ENCODE results near the gene TMC5.
A peak's percentile ranks its signal among the peaks of the same experiment; 100 is the strongest.
"Not testable (repeated sequence)": the region's sequence is repeated elsewhere in the genome, so short reads cannot be mapped to it uniquely, and the experiment has no call there.

TMC5 gene

DNA sequence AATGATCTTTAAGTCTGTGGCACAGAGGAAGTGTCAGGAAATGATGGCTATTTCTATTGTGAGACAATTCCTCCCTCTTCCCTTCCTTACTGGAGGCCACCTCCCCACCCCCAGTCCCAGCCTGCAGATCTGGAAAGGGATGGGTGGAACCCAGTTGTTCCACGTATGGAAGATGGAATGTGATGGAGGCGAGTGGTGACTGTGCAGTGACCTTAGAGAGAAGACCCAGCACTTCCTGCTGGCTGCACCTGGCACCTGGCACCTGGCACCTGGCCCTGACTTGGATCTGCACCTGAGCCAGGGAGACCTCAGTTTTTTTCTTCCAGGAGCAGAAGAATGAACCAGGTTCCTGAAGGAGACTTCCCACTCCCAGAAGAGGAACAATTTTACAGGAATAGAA lies 33.0 kb upstream of the TMC5 start:
- peaks cover 11% of the 10 kb centered on the region for H3K4me1 ChIP-seq (ENCODE audit: control insufficient read depth, insufficient read depth, low read length, poor library complexity, severe bottlenecking)
- WGBS, 2 experiments (ENCODE audit: insufficient coverage in 2 of 2): 83% methylated on average over 1 of the region's 2 CpGs; no CpG with 5 or more reads in 1 of the 2 experiments
- peaks cover 4% of the 10 kb centered on the region for H3K9me3 ChIP-seq (ENCODE audit: control insufficient read depth, low read length)

DNA sequence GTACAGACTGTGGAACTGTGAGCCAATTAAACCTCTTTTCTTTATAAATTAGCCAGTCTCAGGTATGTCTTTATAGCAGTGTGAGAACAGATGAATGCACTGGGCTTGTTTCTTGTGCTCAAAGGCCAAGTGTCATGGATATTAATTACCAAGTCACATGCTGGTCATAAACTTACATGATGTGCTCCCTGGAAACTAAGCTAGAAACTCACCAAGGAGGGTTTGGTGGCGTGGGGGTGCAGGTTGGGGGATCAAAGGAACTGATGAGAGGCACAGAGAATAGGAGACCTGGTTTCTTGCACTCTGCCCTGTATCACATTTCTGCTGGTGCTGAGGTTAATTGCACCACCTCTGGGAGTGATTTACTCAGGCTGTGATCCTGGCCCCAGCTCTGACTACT lies 31.2 kb upstream of the TMC5 start:
- H3K27ac ChIP-seq (ENCODE audit: low read depth, low read length, severe bottlenecking): no peak overlapping the region
- WGBS, 2 experiments (ENCODE audit: insufficient coverage in 2 of 2): 75% methylated on average over 1 of the region's 1 CpG; no CpG with 5 or more reads in 1 of the 2 experiments
- H3K4me1 ChIP-seq (ENCODE audit: control insufficient read depth, insufficient read depth, low read length, poor library complexity, severe bottlenecking): peaks cover 11% of the 10 kb centered on the region
- peaks cover 14% of the 10 kb centered on the region for H3K9me3 ChIP-seq (ENCODE audit: control insufficient read depth, low read length)
- peaks cover 5% of the 10 kb centered on the region for H3K36me3 ChIP-seq (ENCODE audit: control insufficient read depth, insufficient read depth, low read length)
- no peak overlapping the region for H3K4me3 ChIP-seq (ENCODE audit: extremely low read depth, insufficient read depth, low read length, poor library complexity, severe bottlenecking)

More for the DNA sequence above, 33.0 kb upstream of the TMC5 start:
- Histone ChIP-seq H3K27ac (ENCODE audit: low read depth, low read length, severe bottlenecking) (no peak overlapping the region), H3K4me3 (ENCODE audit: extremely low read depth, insufficient read depth, low read length, poor library complexity, severe bottlenecking) (no peak overlapping the region), H3K36me3 (ENCODE audit: control insufficient read depth, insufficient read depth, low read length) (no peaks in the 10 kb centered on the region)

DNA sequence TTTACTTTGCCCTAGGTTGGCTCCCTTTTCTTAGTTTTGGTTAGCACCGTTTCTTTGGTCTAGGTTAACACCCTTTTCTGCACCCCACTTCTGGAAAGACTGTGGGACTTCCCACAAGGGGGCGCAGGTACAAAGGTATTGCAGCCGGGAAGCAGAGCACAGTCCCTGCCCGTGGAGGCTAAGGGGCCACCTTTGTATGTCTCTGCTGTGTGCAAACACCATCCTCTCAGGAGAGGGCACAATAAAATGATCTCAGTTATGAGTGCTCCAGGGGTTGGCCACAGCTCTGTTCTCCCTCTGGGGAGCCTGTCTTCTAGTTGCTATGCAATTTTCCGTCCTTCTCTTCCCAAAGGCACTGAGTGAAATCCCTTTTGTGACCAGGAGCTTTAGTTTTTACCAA lies 28.4 kb upstream of the TMC5 start:
- 33 to 57% methylated on average over 4 to 5 of the region's 5 CpGs for WGBS, 2 experiments (ENCODE audit: insufficient coverage in 2 of 2)
- Histone ChIP-seq H3K27ac (ENCODE audit: low read depth, low read length, severe bottlenecking) (no peak overlapping the region), H3K9me3 (ENCODE audit: control insufficient read depth, low read length) (peaks cover 22% of the 10 kb centered on the region), H3K4me1 (ENCODE audit: control insufficient read depth, insufficient read depth, low read length, poor library complexity, severe bottlenecking) (peaks cover 14% of the 10 kb centered on the region), H3K36me3 (ENCODE audit: control insufficient read depth, insufficient read depth, low read length) (peaks cover 13% of the 10 kb centered on the region), H3K4me3 (ENCODE audit: extremely low read depth, insufficient read depth, low read length, poor library complexity, severe bottlenecking) (no peak overlapping the region)

GRCh38 chr16:19391185-19391776 lies 26.4 kb upstream of the TMC5 start:
- H3K27ac ChIP-seq (ENCODE audit: low read depth, low read length, severe bottlenecking); H3K4me3 ChIP-seq (ENCODE audit: extremely low read depth, insufficient read depth, low read length, poor library complexity, severe bottlenecking): not testable (repeated sequence)
- WGBS, 2 experiments (ENCODE audit: insufficient coverage in 2 of 2): 90 to 93% methylated on average over 2 to 3 of the region's 6 CpGs
- H3K4me1 ChIP-seq (ENCODE audit: control insufficient read depth, insufficient read depth, low read length, poor library complexity, severe bottlenecking): peaks cover 17% of the 10 kb centered on the region
- peaks cover 13% of the 10 kb centered on the region for H3K36me3 ChIP-seq (ENCODE audit: control insufficient read depth, insufficient read depth, low read length)
- peaks cover 22% of the 10 kb centered on the region for H3K9me3 ChIP-seq (ENCODE audit: control insufficient read depth, low read length)

- 100% methylated on average over 2 of the region's 2 CpGs for WGBS, 2 experiments (ENCODE audit: insufficient coverage in 2 of 2)
Observed at GRCh38 chr16:19392352-19392751, 25.3 kb upstream of the TMC5 start.

GRCh38 chr16:19393226-19394111 lies 24.2 kb upstream of the TMC5 start:
- H3K4me3 ChIP-seq (ENCODE audit: extremely low read depth, insufficient read depth, low read length, poor library complexity, severe bottlenecking): peak overlapping the region; percentile 25
- 45 to 53% methylated on average over 13 of the region's 13 CpGs for WGBS, 2 experiments (ENCODE audit: insufficient coverage in 2 of 2)
- peak overlapping the region; percentile 99 for H3K27ac ChIP-seq (ENCODE audit: low read depth, low read length, severe bottlenecking)

More at GRCh38 chr16:19392352-19392751, 25.3 kb upstream of the TMC5 start:
- Histone ChIP-seq H3K36me3 (ENCODE audit: control insufficient read depth, insufficient read depth, low read length) (peaks cover 13% of the 10 kb centered on the region), H3K4me1 (ENCODE audit: control insufficient read depth, insufficient read depth, low read length, poor library complexity, severe bottlenecking) (peaks cover 24% of the 10 kb centered on the region), H3K4me3 (ENCODE audit: extremely low read depth, insufficient read depth, low read length, poor library complexity, severe bottlenecking) (peak overlapping the region; percentile 25), H3K27ac (ENCODE audit: low read depth, low read length, severe bottlenecking) (no peak overlapping the region), H3K9me3 (ENCODE audit: control insufficient read depth, low read length) (peaks cover 22% of the 10 kb centered on the region)

DNA sequence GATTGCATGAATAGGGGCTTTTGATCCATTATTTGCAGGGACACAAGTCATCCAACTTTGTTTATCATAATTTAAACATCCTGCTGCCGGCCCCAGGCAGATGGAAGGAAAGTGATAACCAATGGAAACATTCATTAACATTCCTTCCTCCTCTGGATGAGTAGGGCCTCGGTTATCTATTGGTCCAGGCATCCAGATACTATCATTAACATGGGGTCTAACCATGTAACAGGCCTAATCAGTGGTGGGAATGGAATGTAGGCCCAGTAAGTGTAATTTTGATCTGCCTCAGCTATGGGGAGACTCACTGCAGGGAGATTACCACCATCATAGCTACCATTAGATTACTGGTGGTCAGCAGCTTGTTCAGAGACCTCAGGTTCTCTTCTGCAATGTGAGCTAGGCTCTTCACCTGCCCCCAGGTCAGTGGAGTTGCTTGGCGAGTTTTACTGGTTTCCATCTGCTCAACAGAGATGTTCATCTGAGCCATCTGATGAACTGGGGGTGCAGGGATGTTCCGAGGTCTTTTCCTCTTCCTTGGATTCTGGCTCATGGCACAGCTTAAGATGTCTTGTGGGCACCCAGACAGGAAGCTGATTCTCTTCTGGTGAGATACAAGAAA lies 21.9 kb upstream of the TMC5 start:
- 72 to 90% methylated on average over 2 of the region's 4 CpGs for WGBS, 2 experiments (ENCODE audit: insufficient coverage in 2 of 2)
- H3K27ac ChIP-seq (ENCODE audit: low read depth, low read length, severe bottlenecking): peak overlapping the region; percentile 91
- H3K36me3 ChIP-seq (ENCODE audit: control insufficient read depth, insufficient read depth, low read length): not testable (repeated sequence)

More at GRCh38 chr16:19393226-19394111, 24.2 kb upstream of the TMC5 start:
- Histone ChIP-seq H3K4me1 (ENCODE audit: control insufficient read depth, insufficient read depth, low read length, poor library complexity, severe bottlenecking) (peaks cover 24% of the 10 kb centered on the region), H3K9me3 (ENCODE audit: control insufficient read depth, low read length) (peaks cover 28% of the 10 kb centered on the region), H3K36me3 (ENCODE audit: control insufficient read depth, insufficient read depth, low read length) (peaks cover 13% of the 10 kb centered on the region)

DNA sequence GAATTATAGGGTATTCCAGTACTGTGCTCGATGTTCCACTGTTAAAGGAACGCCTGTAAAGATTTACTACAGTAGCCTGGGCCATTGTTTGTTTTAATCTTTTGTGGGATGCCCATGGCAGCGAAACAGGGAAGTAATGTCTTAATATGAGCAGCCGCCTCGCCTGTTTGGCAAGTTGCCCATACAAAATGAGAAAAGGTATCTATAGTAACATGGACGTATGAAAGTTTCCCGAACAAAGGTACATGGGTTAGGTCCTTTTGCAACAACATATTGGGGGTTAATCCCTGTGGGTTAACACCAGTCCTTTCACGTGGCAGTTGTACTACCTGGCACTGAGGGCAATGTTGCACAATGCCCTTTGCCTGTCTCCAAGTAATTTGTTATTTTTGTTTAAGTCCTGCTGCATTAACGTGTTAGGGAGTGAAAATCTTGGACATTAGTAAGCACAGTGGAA lies 21.1 kb upstream of the TMC5 start:
- 89 to 95% methylated on average over 8 to 9 of the region's 9 CpGs for WGBS, 2 experiments (ENCODE audit: insufficient coverage in 2 of 2)
- H3K27ac ChIP-seq (ENCODE audit: low read depth, low read length, severe bottlenecking): peak overlapping the region; percentile 91

More for the DNA sequence above, 21.9 kb upstream of the TMC5 start:
- H3K4me1 ChIP-seq (ENCODE audit: control insufficient read depth, insufficient read depth, low read length, poor library complexity, severe bottlenecking): peaks cover 24% of the 10 kb centered on the region
- H3K9me3 ChIP-seq (ENCODE audit: control insufficient read depth, low read length): peaks cover 22% of the 10 kb centered on the region
- not testable (repeated sequence) for H3K4me3 ChIP-seq (ENCODE audit: extremely low read depth, insufficient read depth, low read length, poor library complexity, severe bottlenecking)

GRCh38 chr16:19397373-19397772 lies 20.3 kb upstream of the TMC5 start:
- WGBS, 2 experiments (ENCODE audit: insufficient coverage in 2 of 2): 80 to 100% methylated on average over 1 of the region's 2 CpGs
- H3K36me3 ChIP-seq (ENCODE audit: control insufficient read depth, insufficient read depth, low read length): not testable (repeated sequence)
- H3K4me1 ChIP-seq (ENCODE audit: control insufficient read depth, insufficient read depth, low read length, poor library complexity, severe bottlenecking): peaks cover 24% of the 10 kb centered on the region

More for the DNA sequence above, 21.1 kb upstream of the TMC5 start:
- peaks cover 24% of the 10 kb centered on the region for H3K4me1 ChIP-seq (ENCODE audit: control insufficient read depth, insufficient read depth, low read length, poor library complexity, severe bottlenecking)
- H3K9me3 ChIP-seq (ENCODE audit: control insufficient read depth, low read length): peaks cover 29% of the 10 kb centered on the region
- peaks cover 7% of the 10 kb centered on the region for H3K36me3 ChIP-seq (ENCODE audit: control insufficient read depth, insufficient read depth, low read length)
- no peak overlapping the region for H3K4me3 ChIP-seq (ENCODE audit: extremely low read depth, insufficient read depth, low read length, poor library complexity, severe bottlenecking)

GRCh38 chr16:19400711-19401110 lies 17.0 kb upstream of the TMC5 start:
- no peak overlapping the region for H3K27ac ChIP-seq (ENCODE audit: low read depth, low read length, severe bottlenecking)
- H3K9me3 ChIP-seq (ENCODE audit: control insufficient read depth, low read length): peaks cover 25% of the 10 kb centered on the region
- H3K4me1 ChIP-seq (ENCODE audit: control insufficient read depth, insufficient read depth, low read length, poor library complexity, severe bottlenecking): peaks cover 12% of the 10 kb centered on the region
- 84 to 96% methylated on average over 3 to 7 of the region's 7 CpGs for WGBS, 2 experiments (ENCODE audit: insufficient coverage in 2 of 2)
- no peaks in the 10 kb centered on the region for H3K36me3 ChIP-seq (ENCODE audit: control insufficient read depth, insufficient read depth, low read length)
- H3K4me3 ChIP-seq (ENCODE audit: extremely low read depth, insufficient read depth, low read length, poor library complexity, severe bottlenecking): no peak overlapping the region

More at GRCh38 chr16:19397373-19397772, 20.3 kb upstream of the TMC5 start:
- H3K9me3 ChIP-seq (ENCODE audit: control insufficient read depth, low read length): peaks cover 24% of the 10 kb centered on the region
- H3K4me3 ChIP-seq (ENCODE audit: extremely low read depth, insufficient read depth, low read length, poor library complexity, severe bottlenecking); H3K27ac ChIP-seq (ENCODE audit: low read depth, low read length, severe bottlenecking): not testable (repeated sequence)
